Activated naive CD8-positive, alpha-beta T cell treated with anti-CD3 and anti-CD28 coated beads for 36 hours (primary cell): ENCODE results near the gene SMAD6. TPM values are rescaled to one million over a fixed set of nuclear protein-coding genes. Genes with fewer than 3 reads are reported as not detected.
"Not testable (repeated sequence)": the region's sequence is repeated elsewhere in the genome, so short reads cannot be mapped to it uniquely, and the experiment has no call there.

Source experiments
- DNase-seq: peaks from one replicate; pipeline ENCODE4 v3.0.0; 2021
- H3K27ac Mint-ChIP-seq: one replicate; pipeline ENCODE4 v1.8.0; 2022; ENCODE audit warnings: mild to moderate bottlenecking, moderate library complexity, mixed read lengths
- H3K27me3 Mint-ChIP-seq: one replicate; pipeline ENCODE4 v1.8.0; 2022; ENCODE audit warnings: mild to moderate bottlenecking, mixed read lengths
- H3K36me3 Mint-ChIP-seq: one replicate; pipeline ENCODE4 v1.8.0; 2021; ENCODE audit warnings: mild to moderate bottlenecking, mixed read lengths
- H3K4me1 Mint-ChIP-seq: one replicate; pipeline ENCODE4 v1.8.0; 2021; ENCODE audit warnings: mixed read lengths
- H3K4me3 Mint-ChIP-seq: one replicate; pipeline ENCODE4 v1.8.0; 2022; ENCODE audit warnings: mild to moderate bottlenecking, moderate library complexity, mixed read lengths
- H3K9me3 Mint-ChIP-seq: one replicate; pipeline ENCODE4 v1.8.0; 2022; ENCODE audit warnings: mixed read lengths
- total RNA-seq, 2 experiments: library from RNA; stranded (reverse); gene quantifications; one replicate each; pipeline ENCODE4 v1.2.3, GENCODE V29; 2021

The SMAD6 gene
- total RNA-seq, 2 experiments from 2014 or later: 0.04 to 0.10 TPM

DNA sequence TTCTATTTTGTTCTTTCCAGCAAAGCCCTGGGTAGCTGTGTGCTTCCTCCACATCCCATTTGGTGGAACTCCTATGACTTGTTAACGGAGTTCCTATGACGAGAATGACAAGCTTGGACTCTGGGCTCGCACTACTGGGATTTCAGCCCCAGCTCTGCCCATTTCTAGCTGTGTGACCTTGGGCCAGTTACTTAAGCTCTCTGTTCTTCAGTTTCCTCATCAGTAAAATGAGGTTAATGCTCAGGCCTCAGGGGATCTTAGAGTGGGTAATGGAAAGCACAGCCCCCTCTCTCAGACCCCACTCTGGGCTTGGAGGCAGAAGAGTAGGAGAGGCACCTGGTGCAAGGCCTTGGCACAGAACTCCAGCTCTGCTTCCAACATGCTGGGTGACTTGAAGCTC, 123.1 kb downstream of the SMAD6 start:
- DNase-seq: no peak
- Mint-ChIP-seq H3K9me3 (no peaks in the 10 kb centered on the region), H3K27me3 (peaks cover 3% of the 10 kb centered on the region), H3K36me3 (no peaks in the 10 kb centered on the region), H3K4me3 (no peak overlapping the region), H3K4me1 (no peaks in the 10 kb centered on the region), H3K27ac (no peak overlapping the region)

GRCh38 chr15:66825731-66826130, 123.7 kb downstream of the SMAD6 start:
- peaks cover 3% of the 10 kb centered on the region for H3K27me3 Mint-ChIP-seq
- H3K4me1 Mint-ChIP-seq: no peaks in the 10 kb centered on the region

DNA sequence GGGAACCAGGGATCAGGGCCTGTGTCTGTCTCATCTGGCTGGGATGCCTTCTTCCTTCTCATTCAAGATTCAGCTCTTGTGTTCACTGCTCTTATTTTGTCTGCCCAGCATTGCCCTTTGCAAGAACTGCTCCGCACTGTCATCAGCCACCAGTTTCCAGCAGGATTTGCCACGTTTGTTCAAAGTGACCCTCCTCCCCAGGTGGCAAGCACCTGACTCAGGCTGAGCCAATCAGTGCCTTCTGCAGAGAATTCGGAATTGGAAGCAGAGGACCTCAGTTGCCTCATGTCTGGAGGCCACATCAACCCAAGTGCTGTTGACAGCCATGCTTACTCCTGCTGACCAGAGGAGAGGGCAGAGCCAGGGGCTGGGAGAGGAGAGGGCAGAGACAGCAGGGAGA, 124.5 kb downstream of the SMAD6 start:
- H3K4me3 Mint-ChIP-seq: no peak overlapping the region
- no peaks in the 10 kb centered on the region for H3K4me1 Mint-ChIP-seq
- H3K27me3 Mint-ChIP-seq: peaks cover 3% of the 10 kb centered on the region
- H3K27ac Mint-ChIP-seq: no peak overlapping the region
- H3K9me3 Mint-ChIP-seq: no peaks in the 10 kb centered on the region
- H3K36me3 Mint-ChIP-seq: no peaks in the 10 kb centered on the region
- DNase-seq: no peak

More at GRCh38 chr15:66825731-66826130, 123.7 kb downstream of the SMAD6 start:
- no peaks in the 10 kb centered on the region for H3K36me3 Mint-ChIP-seq
- H3K27ac Mint-ChIP-seq: no peak overlapping the region
- H3K4me3 Mint-ChIP-seq: no peak overlapping the region
- no peak for DNase-seq
- no peaks in the 10 kb centered on the region for H3K9me3 Mint-ChIP-seq

- no peak overlapping the region for H3K4me3 Mint-ChIP-seq
- peaks cover 3% of the 10 kb centered on the region for H3K27me3 Mint-ChIP-seq
- H3K4me1 Mint-ChIP-seq: no peaks in the 10 kb centered on the region
- DNase-seq: no peak
- H3K36me3 Mint-ChIP-seq: no peaks in the 10 kb centered on the region
- no peaks in the 10 kb centered on the region for H3K9me3 Mint-ChIP-seq
- no peak overlapping the region for H3K27ac Mint-ChIP-seq
Observed at GRCh38 chr15:66827039-66827697, 125.1 kb downstream of the SMAD6 start.

DNA sequence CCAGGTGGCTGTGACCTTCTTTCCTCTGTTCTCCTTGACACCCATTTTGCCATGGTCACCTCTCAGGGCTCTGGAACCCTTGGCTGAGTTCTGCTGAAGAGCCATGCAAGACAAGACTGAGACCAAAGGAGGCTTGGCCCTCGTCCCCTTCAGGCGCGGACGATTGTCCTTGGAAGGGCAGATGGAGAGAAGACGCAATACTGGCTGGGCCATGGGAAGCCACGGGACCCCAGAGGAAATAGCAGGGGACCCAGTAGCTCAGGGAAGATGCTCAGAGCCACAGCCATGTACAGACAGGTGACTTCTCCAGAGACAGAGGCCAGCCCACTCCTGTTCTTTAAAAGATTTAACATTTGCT, 125.6 kb downstream of the SMAD6 start:
- no peaks in the 10 kb centered on the region for H3K9me3 Mint-ChIP-seq
- no peaks in the 10 kb centered on the region for H3K36me3 Mint-ChIP-seq
- peaks cover 3% of the 10 kb centered on the region for H3K27me3 Mint-ChIP-seq

GRCh38 chr15:66828817-66829541, 126.9 kb downstream of the SMAD6 start:
- not testable (repeated sequence) for H3K36me3 Mint-ChIP-seq, H3K27ac Mint-ChIP-seq, H3K4me1 Mint-ChIP-seq, DNase-seq, H3K4me3 Mint-ChIP-seq, H3K27me3 Mint-ChIP-seq, H3K9me3 Mint-ChIP-seq

More for the DNA sequence above, 125.6 kb downstream of the SMAD6 start:
- no peak overlapping the region for H3K27ac Mint-ChIP-seq
- no peaks in the 10 kb centered on the region for H3K4me1 Mint-ChIP-seq
- no peak for DNase-seq
- H3K4me3 Mint-ChIP-seq: no peak overlapping the region

- H3K27me3 Mint-ChIP-seq: no peaks in the 10 kb centered on the region
- no peak for DNase-seq
Observed at GRCh38 chr15:66829551-66830121, 127.6 kb downstream of the SMAD6 start.

GRCh38 chr15:66830358-66830757, 128.3 kb downstream of the SMAD6 start:
- no peaks in the 10 kb centered on the region for H3K4me1 Mint-ChIP-seq
- no peaks in the 10 kb centered on the region for H3K9me3 Mint-ChIP-seq
- no peak overlapping the region for H3K4me3 Mint-ChIP-seq
- no peak overlapping the region for H3K27ac Mint-ChIP-seq
- no peak for DNase-seq
- H3K27me3 Mint-ChIP-seq: no peaks in the 10 kb centered on the region
- H3K36me3 Mint-ChIP-seq: no peaks in the 10 kb centered on the region

More at GRCh38 chr15:66829551-66830121, 127.6 kb downstream of the SMAD6 start:
- Mint-ChIP-seq H3K4me1 (no peaks in the 10 kb centered on the region), H3K27ac (no peak overlapping the region), H3K36me3 (no peaks in the 10 kb centered on the region), H3K4me3 (no peak overlapping the region), H3K9me3 (no peaks in the 10 kb centered on the region)

DNA sequence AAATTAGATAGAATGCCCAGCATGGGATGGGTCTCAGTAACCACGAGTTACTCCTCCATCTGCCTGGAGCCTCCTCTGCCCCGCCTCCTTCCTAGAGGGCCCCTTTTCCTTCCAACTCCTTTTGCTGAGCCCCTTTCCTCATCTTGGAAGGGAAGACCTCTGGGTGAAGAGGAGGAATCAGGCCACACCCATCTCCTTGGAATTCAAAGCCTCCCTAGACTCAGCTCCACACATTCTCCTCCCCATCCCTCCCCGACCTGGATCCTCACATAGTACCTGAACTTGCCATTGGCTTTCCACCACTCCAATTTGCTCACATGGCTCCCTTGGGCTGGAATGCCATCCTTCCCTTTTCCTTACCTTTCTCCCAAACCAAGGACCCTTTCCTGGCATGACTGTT, 128.8 kb downstream of the SMAD6 start:
- no peaks in the 10 kb centered on the region for H3K9me3 Mint-ChIP-seq
- no peaks in the 10 kb centered on the region for H3K27me3 Mint-ChIP-seq
- DNase-seq: no peak
- no peak overlapping the region for H3K27ac Mint-ChIP-seq
- H3K36me3 Mint-ChIP-seq: no peaks in the 10 kb centered on the region
- H3K4me1 Mint-ChIP-seq: no peaks in the 10 kb centered on the region
- no peak overlapping the region for H3K4me3 Mint-ChIP-seq

DNA sequence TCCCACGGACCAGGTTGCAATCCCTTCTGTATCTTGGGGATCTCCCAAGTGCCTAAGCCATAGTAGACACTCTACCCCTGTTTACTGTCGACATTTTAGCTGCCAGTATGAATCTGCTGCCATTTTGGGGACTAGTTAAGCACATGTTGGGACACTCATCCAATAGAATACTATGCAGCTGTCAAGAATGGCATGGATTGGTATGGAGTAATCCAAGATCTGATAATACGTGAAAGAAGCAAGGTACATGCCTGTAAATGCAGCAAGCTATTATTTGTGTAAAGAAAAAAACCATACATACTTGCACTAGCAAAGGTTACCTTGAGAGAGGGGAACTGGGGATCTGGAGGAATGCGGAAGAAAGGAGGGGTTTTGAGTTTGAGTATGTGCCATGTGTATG, 129.3 kb downstream of the SMAD6 start:
- Mint-ChIP-seq H3K36me3 (no peaks in the 10 kb centered on the region), H3K4me1 (no peaks in the 10 kb centered on the region), H3K27ac (no peak overlapping the region), H3K9me3 (no peaks in the 10 kb centered on the region), H3K27me3 (no peaks in the 10 kb centered on the region), H3K4me3 (no peak overlapping the region)
- no peak for DNase-seq

GRCh38 chr15:66831801-66832390, 129.9 kb downstream of the SMAD6 start:
- no peak for DNase-seq
- no peak overlapping the region for H3K4me3 Mint-ChIP-seq
- no peak overlapping the region for H3K27ac Mint-ChIP-seq
- no peaks in the 10 kb centered on the region for H3K9me3 Mint-ChIP-seq
- no peaks in the 10 kb centered on the region for H3K4me1 Mint-ChIP-seq
- no peaks in the 10 kb centered on the region for H3K27me3 Mint-ChIP-seq
- no peaks in the 10 kb centered on the region for H3K36me3 Mint-ChIP-seq

Other genes starting within 250 kb of the SMAD6 start
- 10 to 100 TPM; 43.3 to 49.1 TPM for gene SNAPC5, start 204.5 kb upstream of the SMAD6 start, total RNA-seq
- 1,000 to 10,000 TPM; 4,670 to 4,826 TPM for gene RPL4, start 197.4 kb upstream of the SMAD6 start, total RNA-seq
- gene ZWILCH, start 196.9 kb upstream of the SMAD6 start, total RNA-seq: 10 to 100 TPM; 40.7 to 41.1 TPM
- gene LCTL, start 136.2 kb upstream of the SMAD6 start, total RNA-seq: not detected